HCT116 (cell line): Measurements from ENCODE around the gene RAB31.

Experiments
- CTCF ChIP-seq, 3 experiments: fragments of 200-600 bp in 1 of 3; sonication (generic) in 1 of 3; IDR thresholded peaks in 2 of 3; conservative IDR thresholded peaks in 1 of 3; 2 replicates each; pipeline ENCODE4 v1.5.1; 2012 to 2017; ENCODE audit warnings: low read depth in 2 of 3, low read length in 2 of 3, antibody characterized with exemption in 1 of 3, borderline replicate concordance in 1 of 3, control low read depth in 1 of 3, mild to moderate bottlenecking in 1 of 3, mixed read lengths in 1 of 3, mixed run types in 1 of 3, moderate library complexity in 1 of 3; ENCODE audit not compliant: insufficient read depth in 1 of 3
- POLR2A ChIP-seq: IDR thresholded peaks from 2 replicates; pipeline ENCODE4 v1.7.0; 2011; ENCODE audit warnings: borderline replicate concordance; ENCODE audit not compliant: insufficient read depth, insufficient read length; ENCODE audit errors: extremely low read depth
- POLR2AphosphoS5 ChIP-seq: IDR thresholded peaks from 2 replicates; pipeline ENCODE4 v1.6.1; 2011; ENCODE audit warnings: mild to moderate bottlenecking, low read depth, low read length, moderate library complexity
- RAD21 ChIP-seq: IDR thresholded peaks from 2 replicates; pipeline ENCODE4 v1.6.1; 2012; ENCODE audit warnings: low read depth, mild to moderate bottlenecking
- SIN3A ChIP-seq: IDR thresholded peaks from 2 replicates; pipeline ENCODE4 v1.6.1; 2012; ENCODE audit warnings: low read depth

GRCh38 chr18:9762526-9762925, 54.4 kb downstream of the RAB31 start:
- TF ChIP-seq CTCF (IDR thresholded peaks at IDR 0.05 in 2 of 3, conservative IDR thresholded peaks at IDR 0.05 in 1 of 3; ENCODE audit: borderline replicate concordance in 1 of 3, insufficient read depth in 1 of 3, low read depth in 2 of 3, low read length in 2 of 3), result no peak
- no peak for TF ChIP-seq SIN3A
- no peak for TF ChIP-seq POLR2A
- no peak for TF ChIP-seq POLR2AphosphoS5
- no peak for TF ChIP-seq RAD21
